HG03045 (cell line): ENCODE data around the gene RAD9A.
"Not testable (repeated sequence)": the region's sequence is repeated elsewhere in the genome, so short reads cannot be mapped to it uniquely, and the experiment has no call there.

Experiments
- ATAC-seq: cut with Tn5 transposase; IDR thresholded peaks from one replicate; pipeline ENCODE4 v1.9.1; 2021; ENCODE audit warnings: mild to moderate bottlenecking, moderate library complexity; ENCODE audit not compliant: unreplicated experiment

The RAD9A gene

GRCh38 chr11:67393990-67394389, 2.2 kb downstream of the RAD9A start:
- ATAC-seq, result no peak

DNA sequence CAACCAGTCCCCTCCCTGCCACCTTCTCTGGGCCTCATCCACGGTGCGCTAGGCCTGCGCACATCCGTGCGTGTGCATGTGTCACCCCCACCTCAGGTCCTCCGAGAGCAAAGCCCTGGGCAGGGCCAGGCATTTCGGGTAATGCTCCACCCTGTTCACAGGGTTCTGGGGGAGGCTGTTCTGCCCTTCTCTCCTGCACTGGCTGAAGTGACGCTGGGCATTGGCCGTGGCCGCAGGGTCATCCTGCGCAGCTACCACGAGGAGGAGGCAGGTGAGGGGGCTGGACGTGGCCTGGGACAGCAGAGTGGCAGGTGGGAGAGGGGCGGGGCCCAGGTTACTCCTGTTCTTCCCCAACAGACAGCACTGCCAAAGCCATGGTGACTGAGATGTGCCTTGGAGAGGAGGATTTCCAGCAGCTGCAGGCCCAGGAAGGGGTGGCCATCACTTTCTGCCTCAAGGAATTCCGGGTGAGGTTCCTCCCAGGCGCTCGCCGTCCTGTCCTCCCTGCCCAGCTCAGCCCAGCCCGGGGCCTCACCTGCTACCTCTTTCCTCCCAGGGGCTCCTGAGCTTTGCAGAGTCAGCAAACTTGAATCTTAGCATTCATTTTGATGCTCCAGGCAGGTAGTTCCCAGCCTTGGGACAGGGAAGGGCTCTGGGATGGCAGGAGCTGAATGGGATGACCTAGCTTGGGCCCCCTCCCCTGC, 3.9 kb downstream of the RAD9A start:
- no peak for ATAC-seq

DNA sequence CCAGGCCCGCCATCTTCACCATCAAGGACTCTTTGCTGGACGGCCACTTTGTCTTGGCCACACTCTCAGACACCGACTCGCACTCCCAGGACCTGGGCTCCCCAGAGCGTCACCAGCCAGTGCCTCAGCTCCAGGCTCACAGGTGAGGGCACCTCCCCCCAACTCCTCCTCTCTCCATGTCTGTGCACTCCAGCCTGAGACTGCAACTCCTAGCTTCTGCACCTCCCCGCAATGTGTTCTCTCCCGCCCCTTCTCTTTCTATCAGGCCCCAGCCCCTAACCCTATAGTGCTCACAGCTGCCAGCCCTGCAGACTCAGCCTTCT, 4.4 kb downstream of the RAD9A start:
- no peak for ATAC-seq

- ATAC-seq, result no peak
Measured at GRCh38 chr11:67396587-67397389, 5.0 kb downstream of the RAD9A start.

GRCh38 chr11:67397536-67397935, 5.8 kb downstream of the RAD9A start:
- ATAC-seq, result no peak

GRCh38 chr11:67397986-67398660, 6.3 kb downstream of the RAD9A start:
- ATAC-seq, result no peak

DNA sequence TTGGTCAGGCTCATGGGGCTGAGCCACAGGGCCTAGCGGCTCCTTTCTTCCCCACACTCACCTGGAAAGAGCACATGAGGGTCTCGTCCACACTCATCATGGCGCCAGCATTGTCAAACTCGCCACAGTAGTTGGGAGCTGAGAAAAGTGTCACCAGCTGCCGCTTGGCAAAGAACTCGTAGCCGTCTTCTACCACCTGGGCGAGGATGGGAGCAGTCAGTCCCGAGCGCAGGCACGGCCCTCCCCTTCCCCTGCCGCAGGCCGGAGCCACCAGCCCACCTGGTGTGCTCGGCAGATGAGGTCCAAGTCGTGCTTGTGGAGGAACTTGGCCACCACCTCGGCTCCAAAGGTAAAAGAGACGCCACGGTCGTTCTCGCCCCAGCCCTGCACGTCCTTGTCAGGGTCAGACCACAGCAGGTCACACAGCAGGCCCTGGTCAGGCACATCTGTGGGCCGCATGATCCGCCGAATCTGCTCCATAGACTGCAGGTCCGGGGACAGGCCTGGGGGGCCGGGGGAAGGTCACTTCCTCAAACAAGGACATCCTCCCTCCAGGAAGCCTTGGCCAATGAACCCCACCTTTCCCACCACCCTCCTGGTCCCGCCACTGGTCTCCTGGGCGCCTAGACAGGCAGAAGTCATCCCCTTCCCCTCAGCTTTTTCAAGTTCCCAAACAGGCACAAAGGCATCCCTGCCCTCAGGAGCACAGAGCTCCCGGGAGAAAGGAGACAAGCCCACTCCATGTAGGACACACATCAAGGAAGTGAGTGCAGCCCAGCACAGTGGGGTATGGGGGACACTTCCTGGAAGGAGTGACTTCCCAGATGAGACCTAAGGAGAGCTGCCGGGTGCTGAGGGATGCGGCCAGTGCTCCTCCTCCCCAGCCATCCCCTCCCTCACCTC, 7.1 kb downstream of the RAD9A start:
- no peak for ATAC-seq

GRCh38 chr11:67400251-67400941, 8.6 kb downstream of the RAD9A start:
- no peak for ATAC-seq

- ATAC-seq, result peak; percentile 7
Measured at GRCh38 chr11:67400942-67401494, 9.2 kb downstream of the RAD9A start.

DNA sequence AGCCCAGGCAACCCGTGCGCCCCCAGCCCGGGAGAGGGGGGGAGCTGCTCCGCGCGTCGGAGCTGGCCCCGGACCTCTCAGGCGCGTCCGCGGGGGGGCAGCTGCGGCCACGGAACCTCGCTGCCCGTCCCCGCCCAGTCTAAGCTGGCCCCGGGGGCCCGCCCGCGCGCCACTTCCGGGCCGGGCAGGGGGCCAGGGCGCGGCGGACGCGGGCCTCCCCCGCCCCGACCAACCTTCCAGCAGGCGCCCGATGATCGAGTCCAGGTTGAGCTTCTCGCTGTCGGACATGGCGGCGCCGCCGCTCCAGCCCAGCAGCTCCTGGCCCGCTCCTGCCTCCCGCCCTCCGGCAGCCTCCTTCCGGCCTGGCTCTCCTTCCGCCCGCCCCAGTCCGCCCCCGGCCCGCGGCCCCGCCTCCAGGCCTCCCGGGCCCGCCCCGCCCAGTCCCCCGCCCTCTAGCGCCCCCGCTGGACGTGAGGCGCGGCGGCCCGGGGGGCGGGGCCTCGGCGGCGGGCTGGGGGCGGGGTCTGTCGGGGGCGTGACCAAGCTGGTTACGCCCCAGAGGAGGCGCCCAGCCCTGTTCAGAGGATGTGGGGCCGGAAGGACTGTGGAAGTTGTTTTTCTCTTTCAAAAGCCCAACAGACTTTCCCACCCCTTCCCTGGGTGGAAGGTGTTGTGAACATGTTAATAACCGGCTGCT, 9.9 kb downstream of the RAD9A start, which contains the start of gene PPP1CA:
PPP1CA (minus strand) TSS at position 364 of the 697 bp plus-strand sequence; CDS start at position 288, 76 bp downstream.
- ATAC-seq, result peak; percentile 64

DNA sequence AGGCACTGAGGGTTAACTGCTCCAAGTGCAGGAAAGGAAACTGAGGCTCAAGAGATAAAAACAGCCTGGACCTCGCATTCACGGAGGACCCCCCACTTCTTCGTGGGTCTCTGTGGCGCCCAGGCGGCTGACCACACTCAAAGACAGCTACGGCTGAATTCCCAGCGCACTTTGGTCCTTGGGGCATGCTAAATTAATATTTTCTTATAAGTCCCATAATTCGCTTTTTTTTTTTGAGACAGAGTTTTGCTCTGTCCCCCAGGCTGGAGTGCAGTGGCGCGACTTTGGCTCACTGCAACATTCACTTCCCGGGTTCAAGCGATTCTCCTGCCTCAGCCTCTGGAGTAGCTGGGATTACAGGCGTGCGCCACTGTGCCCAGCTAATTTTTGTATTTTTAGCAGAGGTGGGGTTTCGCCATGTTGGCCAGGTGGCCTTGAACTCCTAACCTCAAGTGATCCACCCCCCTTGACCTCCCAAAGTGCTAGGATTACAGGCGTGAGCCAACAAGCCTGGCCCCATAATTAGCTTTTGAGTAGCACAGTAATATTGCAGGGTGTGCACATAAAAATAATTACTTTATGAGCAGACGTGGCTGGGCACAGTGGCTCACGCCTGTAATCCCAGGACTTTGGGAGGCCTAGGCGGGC, 10.5 kb downstream of the RAD9A start:
- ATAC-seq, result not testable (repeated sequence)

DNA sequence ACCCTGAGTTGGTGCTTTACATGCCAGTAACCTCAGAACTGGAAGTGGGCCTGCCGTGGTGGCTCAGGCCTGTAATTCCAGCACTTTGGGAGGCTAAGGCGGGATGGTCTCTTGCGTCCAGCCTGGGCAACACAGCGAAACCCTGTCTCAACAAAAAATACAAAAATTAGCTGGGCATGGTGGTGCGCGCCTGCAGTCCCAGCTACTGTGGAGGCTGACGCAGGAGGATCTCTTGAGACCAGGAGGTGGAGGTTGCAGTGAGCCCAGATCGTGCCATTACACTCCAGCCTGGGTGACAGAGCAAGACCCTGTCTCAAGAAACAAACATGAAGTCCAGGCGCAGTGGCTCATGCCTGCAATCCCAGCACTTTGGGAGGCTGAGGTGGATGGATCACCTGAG, 11.3 kb downstream of the RAD9A start:
- not testable (repeated sequence) for ATAC-seq

DNA sequence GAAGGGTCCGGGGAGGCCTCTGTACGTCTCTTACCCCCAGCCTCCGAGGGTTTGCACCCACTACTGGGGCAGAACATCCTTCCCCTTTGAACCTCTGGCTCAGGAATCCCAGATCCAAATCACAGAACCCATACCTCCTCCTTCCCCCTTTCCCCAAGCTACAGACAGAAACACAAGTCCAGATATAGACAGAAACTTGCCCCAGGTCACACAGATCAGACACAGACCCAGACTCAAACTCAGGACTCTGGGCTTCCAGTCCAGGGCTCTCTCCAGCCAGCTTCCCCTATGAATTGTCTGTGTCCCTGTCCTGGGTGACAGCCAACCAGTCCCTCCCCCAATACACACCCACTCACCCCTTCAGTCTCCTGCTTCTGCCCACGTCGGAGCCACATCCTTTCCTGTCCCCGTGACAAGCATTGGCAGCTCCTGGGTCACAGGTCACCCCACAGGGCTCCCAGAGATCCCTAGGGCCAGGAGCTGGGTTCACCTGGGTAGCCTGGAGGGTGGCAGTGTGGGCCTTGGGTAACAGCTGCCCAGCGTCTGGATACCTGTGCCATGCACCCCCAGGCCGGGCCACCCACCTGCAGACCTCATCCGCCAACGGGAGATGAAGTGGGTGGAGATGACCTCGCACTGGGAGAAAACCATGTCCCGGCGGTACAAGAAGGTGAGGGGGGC, 12.9 kb downstream of the RAD9A start:
- ATAC-seq, result no peak

GRCh38 chr11:67405196-67405567, 13.4 kb downstream of the RAD9A start:
- no peak for ATAC-seq

DNA sequence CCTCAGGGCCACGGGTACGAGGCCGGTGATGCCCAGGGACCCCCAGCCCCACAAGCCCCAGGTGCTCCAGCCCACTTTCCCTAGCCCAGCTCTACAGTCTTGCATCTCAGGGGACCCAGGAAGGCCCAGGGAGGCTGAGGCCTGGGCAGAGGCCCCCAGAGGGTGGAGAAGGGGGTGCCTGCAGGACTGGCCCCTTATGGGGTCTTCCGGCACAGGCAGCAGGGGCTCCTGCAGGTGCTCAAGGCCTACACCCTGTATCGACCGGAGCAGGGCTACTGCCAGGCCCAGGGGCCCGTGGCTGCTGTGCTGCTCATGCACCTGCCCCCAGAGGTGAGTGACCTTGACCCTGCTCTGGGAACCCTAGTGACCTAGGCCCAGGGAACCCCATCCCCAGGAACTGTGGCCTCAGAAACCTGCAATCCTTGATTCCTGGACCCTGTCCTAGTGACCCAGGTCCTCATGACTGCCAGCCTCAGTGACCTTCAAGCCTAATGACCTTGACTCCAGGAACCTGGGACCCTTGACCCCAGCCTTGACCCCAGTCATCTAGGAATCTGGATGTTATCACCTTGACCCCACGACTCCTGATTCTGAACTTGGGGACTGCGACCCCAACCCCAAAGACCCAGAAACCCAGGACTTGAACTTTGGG, 14.0 kb downstream of the RAD9A start:
- ATAC-seq, result no peak

GRCh38 chr11:67406420-67406968, 14.7 kb downstream of the RAD9A start:
- ATAC-seq, result no peak

DNA sequence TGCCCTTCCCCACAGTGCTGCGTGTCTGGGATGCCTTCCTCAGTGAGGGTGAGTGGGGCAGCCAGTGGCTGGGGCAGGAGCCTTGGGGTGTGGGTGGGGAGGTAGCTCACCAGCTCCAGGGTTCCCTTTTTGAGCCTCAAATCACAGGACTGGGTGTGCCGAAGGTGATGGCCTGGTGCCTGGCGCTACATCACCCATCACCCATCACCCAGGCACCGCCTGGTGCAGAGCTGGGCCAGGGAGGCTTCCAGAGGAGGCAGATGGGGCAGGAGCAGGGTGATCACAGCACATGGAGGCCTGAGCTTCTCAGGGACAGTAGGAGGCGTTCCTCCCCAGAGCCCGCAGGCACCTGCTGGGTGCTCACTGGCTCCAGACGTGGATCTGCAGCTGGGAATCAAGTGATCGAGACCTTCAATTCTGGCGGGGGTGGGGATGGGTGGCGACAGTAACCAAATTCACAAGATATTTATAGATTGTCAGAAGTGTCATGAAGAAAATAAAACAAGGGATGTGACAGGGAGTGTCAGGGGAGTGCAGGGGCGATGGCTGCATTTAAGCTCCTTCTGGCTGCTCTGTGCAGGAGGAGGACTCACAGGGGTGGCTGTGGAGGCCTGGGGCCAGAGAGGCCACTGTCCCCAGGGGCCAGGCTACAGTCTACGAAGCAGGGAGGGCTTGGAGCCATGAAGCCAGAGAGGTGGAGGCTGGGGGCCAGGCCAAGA, 15.3 kb downstream of the RAD9A start:
- no peak for ATAC-seq
